SK-N-SH treated with all-trans-retinoic acid at 6 μM for 48 hours (cell line): ENCODE data around the gene PPARA.

ENCODE experiments used
- ATAC-seq: fragments of 200-7000 bp; cut with Tn5 transposase; 3 replicates; pipeline ENCODE4 v1.9.1; 2020; ENCODE audit warnings: mild to moderate bottlenecking, moderate library complexity
- ARNTL ChIP-seq: fragments of 450-650 bp; formaldehyde crosslinking; IDR thresholded peaks from 2 replicates; pipeline ENCODE4 v1.5.0; 2020; ENCODE audit warnings: low read depth, mild to moderate bottlenecking, moderate library complexity, borderline replicate concordance
- BACH2 ChIP-seq: fragments of 250-450 bp; sonication (Bioruptor Pico); IDR thresholded peaks from 2 replicates; pipeline ENCODE4 v1.9.0; 2021; ENCODE audit warnings: mild to moderate bottlenecking, borderline replicate concordance
- CSDC2 ChIP-seq: fragments of 250-450 bp; sonication (Bioruptor Pico); IDR thresholded peaks from 2 replicates; pipeline ENCODE4 v1.5.0; 2020; ENCODE audit warnings: mild to moderate bottlenecking, moderate library complexity
- ESRRG ChIP-seq: fragments of 250-450 bp; sonication (Bioruptor Pico); IDR thresholded peaks from 2 replicates; pipeline ENCODE4 v1.6.1; 2021; ENCODE audit warnings: mild to moderate bottlenecking
- GLIS3 ChIP-seq: fragments of 250-450 bp; sonication (Bioruptor Pico); IDR thresholded peaks from 2 replicates; pipeline ENCODE4 v1.5.0; 2020; ENCODE audit warnings: mild to moderate bottlenecking, moderate library complexity
- ISL1 ChIP-seq: fragments of 250-450 bp; sonication (Bioruptor Pico); IDR thresholded peaks from 2 replicates; pipeline ENCODE4 v2.1.2; 2022; ENCODE audit warnings: mild to moderate bottlenecking, moderate library complexity
- OSR1 ChIP-seq: fragments of 250-450 bp; sonication (Bioruptor Pico); IDR thresholded peaks from 2 replicates; pipeline ENCODE4 v1.8.0; 2022; ENCODE audit warnings: moderate library complexity, mild to moderate bottlenecking, inconsistent platforms
- PPARA ChIP-seq: fragments of 250-450 bp; sonication (Bioruptor Pico); IDR thresholded peaks from 2 replicates; pipeline ENCODE4 v1.5.0; 2020; ENCODE audit warnings: mild to moderate bottlenecking, borderline replicate concordance
- RARB ChIP-seq: fragments of 250-450 bp; sonication (Bioruptor Pico); IDR thresholded peaks from 2 replicates; pipeline ENCODE4 v1.8.0; 2021; ENCODE audit warnings: mild to moderate bottlenecking, moderate library complexity
- TCF4 ChIP-seq: fragments of 250-450 bp; sonication (Bioruptor Pico); IDR thresholded peaks from 2 replicates; pipeline ENCODE4 v1.8.0; 2021; ENCODE audit warnings: mild to moderate bottlenecking, moderate library complexity, borderline replicate concordance
- TOX ChIP-seq: fragments of 250-450 bp; sonication (Bioruptor Pico); IDR thresholded peaks from 2 replicates; pipeline ENCODE4 v1.8.0; 2021; ENCODE audit warnings: mild to moderate bottlenecking, moderate library complexity, borderline replicate concordance
- ZFP3 ChIP-seq: fragments of 250-450 bp; sonication (Bioruptor Pico); IDR thresholded peaks from 2 replicates; pipeline ENCODE4 v1.5.0; 2020; ENCODE audit warnings: mild to moderate bottlenecking, moderate library complexity
- ZFP30 ChIP-seq: fragments of 450-650 bp; formaldehyde crosslinking; IDR thresholded peaks from 2 replicates; pipeline ENCODE4 v1.5.0; 2022; ENCODE audit warnings: mild to moderate bottlenecking, moderate library complexity
- ZNF565 ChIP-seq: fragments of 450-650 bp; formaldehyde crosslinking; conservative IDR thresholded peaks from 2 replicates; pipeline ENCODE4 v1.5.0; 2020; ENCODE audit warnings: low read depth, mild to moderate bottlenecking, moderate library complexity
- ZNF70 ChIP-seq: fragments of 450-650 bp; formaldehyde crosslinking; IDR thresholded peaks from 2 replicates; pipeline ENCODE4 v1.5.0; 2020; ENCODE audit warnings: mild to moderate bottlenecking, moderate library complexity
- ZNF8 ChIP-seq: fragments of 450-650 bp; formaldehyde crosslinking; IDR thresholded peaks from 2 replicates; pipeline ENCODE4 v1.5.0; 2020; ENCODE audit warnings: mild to moderate bottlenecking, moderate library complexity
- TF ChIP-seq, protein P1 (sequence below): fragments of 250-450 bp; sonication (Bioruptor Pico); IDR thresholded peaks from 2 replicates; pipeline ENCODE4 v1.5.1; 2020; ENCODE audit warnings: low read depth, mild to moderate bottlenecking, moderate library complexity
- TF ChIP-seq, protein P2 (sequence below): fragments of 250-450 bp; sonication (Bioruptor Pico); IDR thresholded peaks from 2 replicates; pipeline ENCODE4 v1.5.1; 2021; ENCODE audit warnings: mild to moderate bottlenecking, moderate library complexity
- TF ChIP-seq, protein P3 (sequence below): fragments of 250-450 bp; sonication (Bioruptor Pico); IDR thresholded peaks from 2 replicates; pipeline ENCODE4 v1.5.0; 2020; ENCODE audit warnings: mild to moderate bottlenecking, moderate library complexity
- TF ChIP-seq, protein P4 (sequence below): fragments of 250-450 bp; sonication (Bioruptor Pico); IDR thresholded peaks from 2 replicates; pipeline ENCODE4 v1.8.0; 2020; ENCODE audit warnings: mild to moderate bottlenecking, moderate library complexity, borderline replicate concordance

PPARA gene

DNA sequence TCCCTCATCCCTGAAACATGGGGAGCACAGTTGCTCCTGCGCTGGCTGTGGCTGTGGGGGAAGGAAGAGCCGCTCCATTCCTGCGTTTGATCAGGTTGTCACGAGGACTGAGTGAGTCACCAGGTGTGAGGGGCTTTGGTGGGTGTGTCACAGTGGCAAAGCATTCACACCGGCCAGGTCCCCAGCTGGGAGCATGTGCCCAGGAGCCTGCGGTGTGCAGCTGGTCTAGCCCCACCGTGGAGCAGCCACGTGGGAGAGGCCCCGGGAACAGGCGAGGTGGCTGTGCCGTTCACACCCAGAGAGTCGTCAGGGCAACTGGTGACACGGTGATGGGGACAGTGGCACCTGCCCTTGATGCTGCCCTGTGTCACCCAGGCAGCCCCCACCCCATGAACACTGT is 47.6 kb upstream of the PPARA start:
- no peak for ATAC-seq
- TF ChIP-seq PPARA (CRISPR knock-in tag) (no peak), ZNF565 (CRISPR knock-in tag) (no peak), CSDC2 (no peak), BACH2 (CRISPR knock-in tag) (no peak), ARNTL (no peak), OSR1 (CRISPR knock-in tag) (no peak), ISL1 (no peak), ZNF8 (CRISPR knock-in tag) (no peak), ZFP3 (no peak), GLIS3 (CRISPR knock-in tag) (no peak), ZNF70 (CRISPR knock-in tag) (no peak)
- TF ChIP-seq, protein P1, sequence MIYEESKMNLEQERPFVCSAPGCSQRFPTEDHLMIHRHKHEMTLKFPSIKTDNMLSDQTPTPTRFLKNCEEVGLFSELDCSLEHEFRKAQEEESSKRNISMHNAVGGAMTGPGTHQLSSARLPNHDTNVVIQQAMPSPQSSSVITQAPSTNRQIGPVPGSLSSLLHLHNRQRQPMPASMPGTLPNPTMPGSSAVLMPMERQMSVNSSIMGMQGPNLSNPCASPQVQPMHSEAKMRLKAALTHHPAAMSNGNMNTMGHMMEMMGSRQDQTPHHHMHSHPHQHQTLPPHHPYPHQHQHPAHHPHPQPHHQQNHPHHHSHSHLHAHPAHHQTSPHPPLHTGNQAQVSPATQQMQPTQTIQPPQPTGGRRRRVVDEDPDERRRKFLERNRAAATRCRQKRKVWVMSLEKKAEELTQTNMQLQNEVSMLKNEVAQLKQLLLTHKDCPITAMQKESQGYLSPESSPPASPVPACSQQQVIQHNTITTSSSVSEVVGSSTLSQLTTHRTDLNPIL (CRISPR knock-in tag): no peak
- TF ChIP-seq, protein P2, sequence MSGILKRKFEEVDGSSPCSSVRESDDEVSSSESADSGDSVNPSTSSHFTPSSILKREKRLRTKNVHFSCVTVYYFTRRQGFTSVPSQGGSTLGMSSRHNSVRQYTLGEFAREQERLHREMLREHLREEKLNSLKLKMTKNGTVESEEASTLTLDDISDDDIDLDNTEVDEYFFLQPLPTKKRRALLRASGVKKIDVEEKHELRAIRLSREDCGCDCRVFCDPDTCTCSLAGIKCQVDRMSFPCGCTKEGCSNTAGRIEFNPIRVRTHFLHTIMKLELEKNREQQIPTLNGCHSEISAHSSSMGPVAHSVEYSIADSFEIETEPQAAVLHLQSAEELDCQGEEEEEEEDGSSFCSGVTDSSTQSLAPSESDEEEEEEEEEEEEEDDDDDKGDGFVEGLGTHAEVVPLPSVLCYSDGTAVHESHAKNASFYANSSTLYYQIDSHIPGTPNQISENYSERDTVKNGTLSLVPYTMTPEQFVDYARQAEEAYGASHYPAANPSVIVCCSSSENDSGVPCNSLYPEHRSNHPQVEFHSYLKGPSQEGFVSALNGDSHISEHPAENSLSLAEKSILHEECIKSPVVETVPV (CRISPR knock-in tag): no peak

DNA sequence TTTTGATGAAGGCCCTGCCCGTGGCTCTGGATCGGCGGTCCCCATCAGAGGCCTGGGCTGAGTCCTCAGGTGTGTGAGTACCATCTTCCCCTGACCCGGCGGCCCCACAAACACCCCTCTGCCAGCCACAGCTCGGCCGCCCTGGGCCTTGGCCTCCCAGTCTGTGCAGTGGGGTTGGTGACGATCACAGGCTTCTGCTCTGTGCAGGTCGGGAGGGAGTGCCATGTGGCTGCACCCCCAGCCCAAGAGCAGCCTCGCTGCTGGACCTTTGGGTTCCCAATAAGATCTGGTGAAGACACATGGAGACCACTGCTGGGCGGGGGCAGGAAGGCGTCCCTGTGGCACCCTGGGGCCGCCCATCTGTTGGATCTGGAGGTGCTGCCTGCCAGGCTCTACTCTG is 47.1 kb upstream of the PPARA start:
- TF ChIP-seq ISL1: no peak
- TF ChIP-seq, protein P2 (CRISPR knock-in tag): no peak
- TF ChIP-seq BACH2 (CRISPR knock-in tag): no peak
- TF ChIP-seq, protein P3, sequence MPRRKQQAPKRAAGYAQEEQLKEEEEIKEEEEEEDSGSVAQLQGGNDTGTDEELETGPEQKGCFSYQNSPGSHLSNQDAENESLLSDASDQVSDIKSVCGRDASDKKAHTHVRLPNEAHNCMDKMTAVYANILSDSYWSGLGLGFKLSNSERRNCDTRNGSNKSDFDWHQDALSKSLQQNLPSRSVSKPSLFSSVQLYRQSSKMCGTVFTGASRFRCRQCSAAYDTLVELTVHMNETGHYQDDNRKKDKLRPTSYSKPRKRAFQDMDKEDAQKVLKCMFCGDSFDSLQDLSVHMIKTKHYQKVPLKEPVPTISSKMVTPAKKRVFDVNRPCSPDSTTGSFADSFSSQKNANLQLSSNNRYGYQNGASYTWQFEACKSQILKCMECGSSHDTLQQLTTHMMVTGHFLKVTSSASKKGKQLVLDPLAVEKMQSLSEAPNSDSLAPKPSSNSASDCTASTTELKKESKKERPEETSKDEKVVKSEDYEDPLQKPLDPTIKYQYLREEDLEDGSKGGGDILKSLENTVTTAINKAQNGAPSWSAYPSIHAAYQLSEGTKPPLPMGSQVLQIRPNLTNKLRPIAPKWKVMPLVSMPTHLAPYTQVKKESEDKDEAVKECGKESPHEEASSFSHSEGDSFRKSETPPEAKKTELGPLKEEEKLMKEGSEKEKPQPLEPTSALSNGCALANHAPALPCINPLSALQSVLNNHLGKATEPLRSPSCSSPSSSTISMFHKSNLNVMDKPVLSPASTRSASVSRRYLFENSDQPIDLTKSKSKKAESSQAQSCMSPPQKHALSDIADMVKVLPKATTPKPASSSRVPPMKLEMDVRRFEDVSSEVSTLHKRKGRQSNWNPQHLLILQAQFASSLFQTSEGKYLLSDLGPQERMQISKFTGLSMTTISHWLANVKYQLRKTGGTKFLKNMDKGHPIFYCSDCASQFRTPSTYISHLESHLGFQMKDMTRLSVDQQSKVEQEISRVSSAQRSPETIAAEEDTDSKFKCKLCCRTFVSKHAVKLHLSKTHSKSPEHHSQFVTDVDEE: no peak
- no peak for TF ChIP-seq PPARA (CRISPR knock-in tag)
- TF ChIP-seq ZNF70 (CRISPR knock-in tag): no peak
- no peak for TF ChIP-seq TOX (CRISPR knock-in tag)
- TF ChIP-seq ARNTL: no peak
- TF ChIP-seq GLIS3 (CRISPR knock-in tag): no peak
- TF ChIP-seq, protein P4, sequence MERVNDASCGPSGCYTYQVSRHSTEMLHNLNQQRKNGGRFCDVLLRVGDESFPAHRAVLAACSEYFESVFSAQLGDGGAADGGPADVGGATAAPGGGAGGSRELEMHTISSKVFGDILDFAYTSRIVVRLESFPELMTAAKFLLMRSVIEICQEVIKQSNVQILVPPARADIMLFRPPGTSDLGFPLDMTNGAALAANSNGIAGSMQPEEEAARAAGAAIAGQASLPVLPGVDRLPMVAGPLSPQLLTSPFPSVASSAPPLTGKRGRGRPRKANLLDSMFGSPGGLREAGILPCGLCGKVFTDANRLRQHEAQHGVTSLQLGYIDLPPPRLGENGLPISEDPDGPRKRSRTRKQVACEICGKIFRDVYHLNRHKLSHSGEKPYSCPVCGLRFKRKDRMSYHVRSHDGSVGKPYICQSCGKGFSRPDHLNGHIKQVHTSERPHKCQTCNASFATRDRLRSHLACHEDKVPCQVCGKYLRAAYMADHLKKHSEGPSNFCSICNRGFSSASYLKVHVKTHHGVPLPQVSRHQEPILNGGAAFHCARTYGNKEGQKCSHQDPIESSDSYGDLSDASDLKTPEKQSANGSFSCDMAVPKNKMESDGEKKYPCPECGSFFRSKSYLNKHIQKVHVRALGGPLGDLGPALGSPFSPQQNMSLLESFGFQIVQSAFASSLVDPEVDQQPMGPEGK: no peak
- no peak for TF ChIP-seq ZFP30 (CRISPR knock-in tag)
- TF ChIP-seq ESRRG (CRISPR knock-in tag): no peak
- TF ChIP-seq ZNF8 (CRISPR knock-in tag): no peak
- TF ChIP-seq, all 23 proteins: peak for 0
- no peak for ATAC-seq

DNA sequence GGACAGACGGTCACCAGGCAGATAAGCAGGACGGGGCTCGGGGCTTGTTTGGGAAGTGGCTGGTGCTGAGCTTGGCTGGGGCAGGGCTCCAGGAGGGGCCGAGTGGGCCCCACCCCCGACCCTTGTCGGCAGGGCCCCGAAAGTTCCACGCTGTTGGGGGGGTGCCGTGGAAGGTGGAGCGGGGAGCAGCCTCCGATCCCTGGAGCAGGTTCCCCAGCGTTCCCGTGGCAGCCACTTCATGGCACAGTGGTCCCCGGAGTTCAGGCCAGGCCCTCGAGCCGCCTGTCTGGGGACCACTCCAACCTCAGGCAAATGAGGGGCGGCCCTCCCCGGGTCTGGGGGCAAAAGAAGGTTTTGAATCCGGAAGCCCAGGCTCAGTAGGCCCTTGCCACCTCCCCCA is 46.7 kb upstream of the PPARA start:
- no peak for TF ChIP-seq GLIS3 (CRISPR knock-in tag)
- TF ChIP-seq, protein P3: no peak
- no peak for TF ChIP-seq ISL1
- TF ChIP-seq, protein P4: no peak
- no peak for TF ChIP-seq CSDC2
- no peak for TF ChIP-seq TCF4 (CRISPR knock-in tag)
- TF ChIP-seq TOX (CRISPR knock-in tag): no peak
- no peak for TF ChIP-seq OSR1 (CRISPR knock-in tag)
- TF ChIP-seq ARNTL: no peak
- TF ChIP-seq ZNF70 (CRISPR knock-in tag): no peak
- no peak for TF ChIP-seq RARB
- ATAC-seq: no peak
